Sigmoid colon (tissue), 7 donors: ENCODE data around the gene CWH43. TPM values are rescaled to one million over a fixed set of nuclear protein-coding genes. Genes with fewer than 3 reads are reported as not detected.
"Not testable (repeated sequence)": the region's sequence is repeated elsewhere in the genome, so short reads cannot be mapped to it uniquely, and the experiment has no call there.

Experiments
- DNase-seq: peaks from one replicate; pipeline ENCODE4 v3.0.0-alpha.2; 2019
- H3K27ac ChIP-seq, 4 donors: fragments of 200-600 bp; sonication (generic); one replicate each; pipeline ENCODE4 v1.5.1; 2016 to 2019; ENCODE audit warnings: mild to moderate bottlenecking in 1 of 4
- H3K27me3 ChIP-seq, 3 donors: fragments of 200-600 bp; sonication (generic); one replicate each; pipeline ENCODE4 v1.5.1; 2019; ENCODE audit warnings: mild to moderate bottlenecking in 1 of 3
- H3K36me3 ChIP-seq, 4 donors: fragments of 200-600 bp; sonication (generic); one replicate each; pipeline ENCODE4 v1.5.1; 2016 to 2019
- H3K4me1 ChIP-seq, 4 donors: fragments of 200-600 bp; sonication (generic); one replicate each; pipeline ENCODE4 v1.5.1; 2017 to 2019
- H3K4me3 ChIP-seq, 4 donors: fragments of 200-600 bp; sonication (generic); one replicate each; pipeline ENCODE4 v1.5.1; 2017 to 2019; ENCODE audit warnings: mild to moderate bottlenecking in 2 of 4, moderate library complexity in 1 of 4
- H3K9me3 ChIP-seq, 4 donors: fragments of 200-600 bp in 3 of 4; sonication (generic) in 3 of 4; one replicate each; pipeline versions ENCODE4 v1.5.1 to v1.6.1; 2013 to 2019
- WGBS, 2 donors: extraction: QIAGEN DNeasy Blood & Tissue Kit; methylation state at CpG; one replicate each; pipeline ENCODE4 v1.1.7; 2013; 5-methylcytosine and 5-hydroxymethylcytosine counted together
- intact Hi-C: fragments of 100-400 bp; cut with DNase I; formaldehyde crosslinking; loops from one replicate; pipeline ENCODE4 v1.15.1; 2023
- polyA plus RNA-seq, 3 donors: library from polyadenylated mRNA; stranded (reverse); fragments of 200-250 nt; gene quantifications; one replicate each; pipeline ENCODE4 v1.2.3, GENCODE V29; 2013
- total RNA-seq, 4 donors: library from RNA; depleted of rRNA; stranded (reverse); fragments of >200 nt; gene quantifications; one replicate each; pipeline ENCODE4 v1.1.0, GENCODE V29; 2016
- donor health status: healthy with polysubstance abuse.
- donor health status: Bipolar disorder and iron deficiency.
- donor health status: healthy.

CWH43 gene
- total and polyA plus RNA-seq, 7 donors = 2.4 to 9.1 (median 4.6) TPM; not detected in 4

- intact Hi-C loops, DNase-seq, H3K36me3 ChIP-seq, H3K27ac ChIP-seq, H3K4me1 ChIP-seq, H3K4me3 ChIP-seq, H3K27me3 ChIP-seq: not testable (repeated sequence)
- peaks cover 0 to 46% (median 5%) of the 10 kb centered on the region in 4 donors for H3K9me3 ChIP-seq
- WGBS, 2 donors = 75 to 88% methylated on average over 11 of the region's 11 CpGs
Observed at GRCh38 chr4:49096215-49096614, 110.1 kb downstream of the CWH43 start.

DNA sequence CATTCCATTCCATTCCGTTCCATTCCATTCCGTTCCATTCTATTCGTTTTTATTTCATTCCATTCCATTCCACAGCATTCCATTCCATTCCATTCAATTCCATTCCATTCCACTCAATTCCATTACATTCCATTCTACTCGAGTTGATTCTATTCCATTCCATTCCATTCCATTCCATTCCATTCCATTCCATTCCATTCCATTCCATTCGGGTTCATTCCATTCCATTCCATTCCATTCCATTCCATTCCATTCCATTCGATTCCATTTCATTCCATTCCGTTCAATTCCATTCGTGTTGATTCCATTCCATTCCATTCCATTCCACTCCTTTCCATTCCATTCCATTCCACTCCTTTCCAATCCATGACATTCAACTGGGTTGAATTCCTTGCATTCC lies 110.6 kb downstream of the CWH43 start:
- DNase-seq, H3K27me3 ChIP-seq, H3K4me1 ChIP-seq, H3K36me3 ChIP-seq, H3K27ac ChIP-seq, intact Hi-C loops, H3K4me3 ChIP-seq: not testable (repeated sequence)
- H3K9me3 ChIP-seq = peaks cover 0 to 42% (median 5%) of the 10 kb centered on the region in 4 donors
- WGBS, 2 donors = 58 to 82% methylated on average over 8 of the region's 8 CpGs

DNA sequence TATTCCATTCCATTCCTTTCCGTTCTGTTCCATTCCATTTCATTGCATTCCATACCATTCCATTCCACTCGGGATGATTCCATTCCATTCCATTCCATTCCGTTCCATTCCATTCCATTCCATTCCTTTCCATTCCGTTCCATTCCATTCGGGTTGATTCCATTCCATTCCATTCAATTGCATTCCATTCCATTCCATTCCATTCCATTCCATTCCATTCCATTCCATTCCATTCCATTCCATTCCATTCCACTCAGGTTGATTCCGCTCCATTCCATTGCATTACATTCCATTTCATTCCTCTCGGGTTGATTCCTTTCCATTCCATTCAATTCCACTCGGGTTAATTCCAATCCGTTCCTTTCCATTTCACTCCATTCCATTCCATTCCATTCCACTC lies 111.0 kb downstream of the CWH43 start:
- 66 to 68% methylated on average over 9 of the region's 9 CpGs for WGBS, 2 donors
- H3K4me3 ChIP-seq, H3K27ac ChIP-seq, intact Hi-C loops, H3K36me3 ChIP-seq, H3K4me1 ChIP-seq, H3K27me3 ChIP-seq, DNase-seq: not testable (repeated sequence)
- H3K9me3 ChIP-seq = peaks cover 0 to 37% (median 5%) of the 10 kb centered on the region in 4 donors

GRCh38 chr4:49097505-49097904 lies 111.4 kb downstream of the CWH43 start:
- H3K4me3 ChIP-seq, intact Hi-C loops, H3K36me3 ChIP-seq, H3K27ac ChIP-seq, H3K4me1 ChIP-seq, H3K27me3 ChIP-seq, DNase-seq: not testable (repeated sequence)
- peaks cover 0 to 36% (median 7%) of the 10 kb centered on the region in 4 donors for H3K9me3 ChIP-seq
- 63 to 72% methylated on average over 11 of the region's 11 CpGs for WGBS, 2 donors

DNA sequence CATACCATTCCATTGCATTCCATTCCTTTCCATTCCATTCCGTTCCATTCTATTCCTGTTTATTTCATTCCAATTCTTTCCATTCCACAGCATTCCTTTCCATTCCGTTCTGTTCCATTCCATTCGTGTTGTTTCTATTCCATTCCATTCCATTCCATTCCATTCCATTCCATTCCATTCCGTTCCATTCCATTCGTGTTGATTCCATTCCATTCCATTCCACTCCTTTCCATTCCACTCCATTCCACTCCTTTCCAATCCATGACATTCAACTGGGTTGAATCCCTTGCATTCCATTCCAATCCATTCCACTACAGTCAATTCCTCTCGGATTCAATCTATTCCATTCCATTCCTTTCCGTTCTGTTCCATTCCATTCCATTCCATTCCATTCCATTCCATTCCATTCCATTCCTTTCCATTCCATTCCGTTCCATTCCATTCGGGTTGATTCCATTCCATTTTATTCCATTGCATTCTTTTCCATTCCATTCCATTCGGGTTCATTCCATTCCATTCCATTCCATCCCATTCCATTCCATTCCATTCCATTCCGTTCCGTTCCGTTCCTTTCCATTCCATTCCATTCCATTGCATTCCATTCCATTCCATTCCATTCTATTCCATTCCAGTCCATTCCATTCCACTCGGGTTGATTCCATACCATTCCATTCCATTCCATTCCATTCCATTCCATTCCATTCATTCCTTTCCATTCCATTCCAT lies 112.1 kb downstream of the CWH43 start:
- not testable (repeated sequence) for DNase-seq
- H3K9me3 ChIP-seq = peaks cover 0 to 35% (median 5%) of the 10 kb centered on the region in 4 donors

DNA sequence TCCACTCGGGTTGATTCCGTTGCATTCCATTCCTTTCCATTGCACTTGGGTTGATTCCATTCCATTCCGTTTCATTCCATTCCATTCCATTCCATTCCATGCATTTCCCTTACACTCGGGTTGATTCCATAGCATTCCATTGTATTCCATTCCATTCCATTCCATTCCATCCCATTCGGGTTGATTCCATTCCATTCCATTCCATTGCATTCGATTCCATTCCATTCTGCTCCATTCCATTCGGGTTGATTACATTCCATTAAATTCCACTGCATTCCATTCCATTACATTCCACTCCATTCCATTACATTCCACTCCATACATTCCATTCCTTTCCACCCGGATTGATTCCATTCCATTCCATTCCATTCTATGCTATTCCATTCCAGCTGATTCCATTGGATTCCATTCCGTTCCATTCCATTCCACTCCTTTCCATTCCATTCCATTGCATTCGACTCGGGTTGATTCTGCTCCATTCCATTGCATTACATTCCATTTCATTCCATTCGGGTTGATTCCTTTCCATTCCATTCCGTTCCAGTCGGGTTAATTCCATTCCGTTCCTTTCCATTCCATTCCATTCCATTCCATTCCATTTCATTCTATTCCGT lies 113.9 kb downstream of the CWH43 start:
- DNase-seq, H3K4me3 ChIP-seq, intact Hi-C loops, H3K36me3 ChIP-seq, H3K4me1 ChIP-seq, H3K27me3 ChIP-seq, H3K27ac ChIP-seq: not testable (repeated sequence)
- WGBS, 2 donors = 69 to 75% methylated on average over 16 of the region's 16 CpGs
- peaks cover 0 to 52% (median 8%) of the 10 kb centered on the region in 4 donors for H3K9me3 ChIP-seq

More for the DNA sequence above, 112.1 kb downstream of the CWH43 start:
- intact Hi-C loops, H3K27me3 ChIP-seq, H3K36me3 ChIP-seq, H3K4me3 ChIP-seq, H3K4me1 ChIP-seq, H3K27ac ChIP-seq: not testable (repeated sequence)
- 69 to 80% methylated on average over 14 of the region's 14 CpGs for WGBS, 2 donors

DNA sequence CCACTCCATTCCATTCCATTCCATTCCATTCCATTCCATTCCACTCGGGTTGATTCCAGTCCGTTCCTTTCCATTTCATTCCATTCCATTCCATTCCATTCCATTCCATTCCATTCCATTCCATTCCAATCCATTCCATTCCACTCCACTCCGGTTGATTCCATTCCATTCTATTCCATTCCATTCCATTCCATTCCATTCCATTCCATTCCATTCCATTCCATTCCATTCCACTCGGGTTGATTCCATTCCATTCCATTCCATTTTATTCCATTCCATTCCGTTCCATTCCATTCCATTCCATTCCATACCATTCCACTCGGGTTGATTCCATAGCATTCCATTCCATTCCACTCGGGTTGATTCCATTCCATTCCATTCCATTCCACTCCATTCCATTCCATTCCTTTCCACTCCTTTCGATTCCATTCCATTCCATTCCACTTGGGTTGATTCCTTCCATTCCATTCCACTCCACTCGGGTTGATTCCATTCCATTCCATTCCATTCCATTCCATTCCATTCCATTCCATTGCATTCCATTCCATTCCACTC lies 116.3 kb downstream of the CWH43 start:
- H3K27ac ChIP-seq, H3K4me1 ChIP-seq, DNase-seq, H3K4me3 ChIP-seq, H3K27me3 ChIP-seq, H3K36me3 ChIP-seq: not testable (repeated sequence)
- whole genome bisulfite sequencing, 2 donors = 66 to 78% methylated on average over 9 of the region's 9 CpGs
- peaks cover 7 to 52% (median 10%) of the 10 kb centered on the region in 4 donors for H3K9me3 ChIP-seq
- intact Hi-C loops = loop anchor here (2.0 kb wide), 1 partner anchor 18 kb away; no protein-coding TSS in a partner anchor

DNA sequence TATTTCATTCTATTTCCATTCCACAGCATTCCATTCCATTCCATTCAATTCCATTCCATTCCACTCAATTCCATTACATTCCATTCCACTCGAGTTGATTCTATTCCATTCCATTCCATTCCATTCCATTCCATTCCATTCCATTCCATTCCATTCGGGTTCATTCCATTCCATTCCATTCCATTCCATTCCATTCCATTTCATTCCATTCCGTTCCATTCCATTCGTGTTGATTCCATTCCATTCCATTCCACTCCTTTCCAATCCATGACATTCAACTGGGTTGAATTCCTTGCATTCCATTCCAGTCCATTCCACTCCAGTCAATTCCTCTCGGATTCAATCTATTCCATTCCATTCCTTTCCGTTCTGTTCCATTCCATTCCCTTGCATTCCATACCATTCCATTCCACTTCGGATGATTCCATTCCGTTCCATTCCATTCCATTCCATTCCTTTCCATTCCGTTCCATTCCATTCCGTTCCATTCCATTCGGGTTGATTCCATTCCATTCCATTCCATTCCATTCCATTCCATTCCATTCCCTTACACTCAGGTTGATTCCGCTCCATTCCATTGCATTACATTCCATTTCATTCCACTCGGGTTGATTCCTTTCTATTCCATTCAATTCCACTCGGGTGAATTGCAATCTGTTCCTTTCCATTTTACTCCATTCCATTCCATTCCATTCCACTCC lies 117.5 kb downstream of the CWH43 start:
- H3K27ac ChIP-seq, H3K4me1 ChIP-seq, H3K27me3 ChIP-seq, H3K4me3 ChIP-seq, DNase-seq, H3K36me3 ChIP-seq: not testable (repeated sequence)
- 64 to 75% methylated on average over 14 of the region's 14 CpGs for WGBS, 2 donors
- peaks cover 9 to 56% (median 11%) of the 10 kb centered on the region in 4 donors for H3K9me3 ChIP-seq
- intact Hi-C loops = loop anchor here (2.0 kb wide), 1 partner anchor 17 kb away; no protein-coding TSS in a partner anchor

GRCh38 chr4:49104231-49104930 lies 118.3 kb downstream of the CWH43 start:
- intact Hi-C loops, H3K27ac ChIP-seq, H3K4me1 ChIP-seq, H3K4me3 ChIP-seq, H3K27me3 ChIP-seq, DNase-seq, H3K36me3 ChIP-seq: not testable (repeated sequence)
- WGBS, 2 donors = 59 to 68% methylated on average over 17 of the region's 17 CpGs
- peaks cover 7 to 55% (median 11%) of the 10 kb centered on the region in 4 donors for H3K9me3 ChIP-seq

GRCh38 chr4:49105248-49105904 lies 119.3 kb downstream of the CWH43 start:
- H3K36me3 ChIP-seq, H3K4me1 ChIP-seq, H3K4me3 ChIP-seq, H3K27me3 ChIP-seq, DNase-seq, intact Hi-C loops, H3K27ac ChIP-seq: not testable (repeated sequence)
- 72 to 81% methylated on average over 11 of the region's 11 CpGs for WGBS, 2 donors
- H3K9me3 ChIP-seq = peaks cover 8 to 56% (median 13%) of the 10 kb centered on the region in 4 donors

- DNase-seq, intact Hi-C loops, H3K27me3 ChIP-seq, H3K36me3 ChIP-seq, H3K27ac ChIP-seq, H3K4me3 ChIP-seq, H3K4me1 ChIP-seq: not testable (repeated sequence)
- 61 to 64% methylated on average over 6 of the region's 6 CpGs for WGBS, 2 donors
- H3K9me3 ChIP-seq = peaks cover 10 to 56% (median 13%) of the 10 kb centered on the region in 4 donors
Observed at GRCh38 chr4:49107262-49107661, 121.2 kb downstream of the CWH43 start.
